Esophagus muscularis mucosa (tissue), 4 donors: Measurements from ENCODE around the gene POU2F1.

Experiments used
- CTCF ChIP-seq, 3 experiments: fragments of 200-600 bp in 2 of 3; fragments of 450-650 bp in 1 of 3; sonication (generic) in 2 of 3; IDR thresholded peaks; one replicate each; pipeline ENCODE4 v1.5.1; 2017 to 2019; ENCODE audit warnings: antibody characterized with exemption in 3 of 3, mild to moderate bottlenecking in 2 of 3, moderate library complexity in 1 of 3
- EP300 ChIP-seq: sonication (generic); formaldehyde crosslinking; IDR thresholded peaks from one replicate; pipeline ENCODE4 v1.6.1; 2017; ENCODE audit warnings: antibody characterized with exemption
- POLR2A ChIP-seq: fragments of 450-650 bp; IDR thresholded peaks from one replicate; pipeline ENCODE4 v1.6.1; 2017; ENCODE audit warnings: antibody characterized with exemption, moderate library complexity, mild to moderate bottlenecking, low read depth
- POLR2AphosphoS5 ChIP-seq, 2 donors: sonication (generic); formaldehyde crosslinking; IDR thresholded peaks; one replicate each; pipeline ENCODE4 v1.6.1; 2017; ENCODE audit warnings: antibody characterized with exemption in 2 of 2

DNA sequence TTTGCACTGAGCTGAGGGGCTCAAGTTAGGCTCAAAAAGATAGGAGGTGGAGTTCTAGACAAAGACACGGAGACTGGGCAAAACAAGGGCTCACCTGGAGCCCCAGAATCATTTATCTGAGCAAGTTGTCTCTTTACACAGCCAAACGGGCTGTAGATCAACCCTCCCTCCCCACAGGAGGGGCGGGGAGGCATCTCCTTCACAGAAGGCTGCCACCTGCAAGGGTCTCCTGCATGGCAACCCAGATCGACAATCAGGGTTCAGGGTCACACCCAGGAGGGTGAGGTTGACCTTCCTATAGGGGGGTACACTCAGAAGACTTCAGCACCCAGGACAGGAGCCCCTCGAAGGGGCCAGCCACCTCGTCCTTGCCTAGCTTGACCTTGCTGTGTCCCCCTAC lies 213.6 kb downstream of the POU2F1 start:
- TF ChIP-seq CTCF (IDR thresholded peaks at IDR 0.05) (no peak), POLR2A (no peak), POLR2AphosphoS5 (IDR thresholded peaks at IDR 0.05) (no peak), EP300 (no peak)
